ENCODE measurements around the gene TSPAN2. TPM values are rescaled to one million over a fixed set of nuclear protein-coding genes. Genes with fewer than 3 reads are reported as not detected.

TSPAN2 gene
- total RNA-seq, 2 donors from 2014 or later = 11.1 to 17.4 TPM

DNA sequence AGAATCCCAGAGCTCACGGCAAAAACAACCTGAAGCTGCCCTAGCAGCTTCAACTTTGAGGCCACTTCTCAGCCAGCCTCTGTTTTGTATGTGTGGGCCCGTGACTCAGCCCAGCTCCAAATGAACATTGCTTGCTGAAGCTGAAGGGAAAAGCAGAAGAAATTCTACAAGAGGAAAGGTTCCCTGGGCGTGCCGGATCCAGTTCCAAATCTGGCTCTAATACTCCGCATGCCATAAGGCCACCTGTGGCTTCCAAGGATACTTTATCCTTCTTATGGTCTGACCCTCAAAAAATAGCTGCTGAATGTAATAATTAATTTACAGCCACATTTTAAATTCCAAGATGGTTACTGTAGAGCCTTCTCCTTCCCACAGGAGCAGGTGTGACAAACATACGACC, 24.3 kb downstream of the TSPAN2 start:
- H3K27me3 ChIP-seq = no peaks in the 10 kb centered on the region
- DNase-seq (ENCODE audit: low spot score) = no peak
- TF ChIP-seq, protein P1, sequence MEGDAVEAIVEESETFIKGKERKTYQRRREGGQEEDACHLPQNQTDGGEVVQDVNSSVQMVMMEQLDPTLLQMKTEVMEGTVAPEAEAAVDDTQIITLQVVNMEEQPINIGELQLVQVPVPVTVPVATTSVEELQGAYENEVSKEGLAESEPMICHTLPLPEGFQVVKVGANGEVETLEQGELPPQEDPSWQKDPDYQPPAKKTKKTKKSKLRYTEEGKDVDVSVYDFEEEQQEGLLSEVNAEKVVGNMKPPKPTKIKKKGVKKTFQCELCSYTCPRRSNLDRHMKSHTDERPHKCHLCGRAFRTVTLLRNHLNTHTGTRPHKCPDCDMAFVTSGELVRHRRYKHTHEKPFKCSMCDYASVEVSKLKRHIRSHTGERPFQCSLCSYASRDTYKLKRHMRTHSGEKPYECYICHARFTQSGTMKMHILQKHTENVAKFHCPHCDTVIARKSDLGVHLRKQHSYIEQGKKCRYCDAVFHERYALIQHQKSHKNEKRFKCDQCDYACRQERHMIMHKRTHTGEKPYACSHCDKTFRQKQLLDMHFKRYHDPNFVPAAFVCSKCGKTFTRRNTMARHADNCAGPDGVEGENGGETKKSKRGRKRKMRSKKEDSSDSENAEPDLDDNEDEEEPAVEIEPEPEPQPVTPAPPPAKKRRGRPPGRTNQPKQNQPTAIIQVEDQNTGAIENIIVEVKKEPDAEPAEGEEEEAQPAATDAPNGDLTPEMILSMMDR (IDR thresholded peaks at IDR 0.05) = no peak
- peaks cover 0 to 51% of the 10 kb centered on the region in 2 donors for H3K4me1 ChIP-seq
- no peak overlapping the region for H3K27ac ChIP-seq
- no peaks in the 10 kb centered on the region for H3K9me3 ChIP-seq
- no peak overlapping the region for H3K4me3 ChIP-seq
- H3K36me3 ChIP-seq = no peaks in the 10 kb centered on the region

DNA sequence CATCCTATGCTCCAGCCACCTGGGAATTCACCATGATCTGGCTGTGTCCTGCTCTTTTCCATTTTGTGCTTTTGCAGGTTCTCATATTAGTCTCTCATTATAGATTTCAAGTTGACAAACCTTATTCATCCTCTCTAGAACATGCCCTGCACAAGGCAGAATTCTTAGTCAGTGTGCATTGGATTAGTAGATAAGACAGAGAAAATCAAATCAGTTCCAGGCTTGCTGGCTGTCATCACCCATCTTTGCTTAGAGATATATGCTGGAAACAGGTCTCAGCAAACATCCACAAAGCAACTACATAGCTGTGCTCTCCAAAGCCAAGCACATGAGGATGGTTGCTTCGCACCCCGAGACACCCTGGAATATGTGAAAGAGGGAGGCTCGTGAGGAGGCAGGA, 24.8 kb downstream of the TSPAN2 start:
- Histone ChIP-seq H3K27ac (no peak overlapping the region), H3K27me3 (no peaks in the 10 kb centered on the region), H3K4me1 (peaks cover 0 to 47% of the 10 kb centered on the region in 2 donors), H3K9me3 (no peaks in the 10 kb centered on the region), H3K36me3 (no peaks in the 10 kb centered on the region), H3K4me3 (no peak overlapping the region)
- TF ChIP-seq, protein P1 (IDR thresholded peaks at IDR 0.05) = no peak
- no peak for DNase-seq (ENCODE audit: low spot score)

DNA sequence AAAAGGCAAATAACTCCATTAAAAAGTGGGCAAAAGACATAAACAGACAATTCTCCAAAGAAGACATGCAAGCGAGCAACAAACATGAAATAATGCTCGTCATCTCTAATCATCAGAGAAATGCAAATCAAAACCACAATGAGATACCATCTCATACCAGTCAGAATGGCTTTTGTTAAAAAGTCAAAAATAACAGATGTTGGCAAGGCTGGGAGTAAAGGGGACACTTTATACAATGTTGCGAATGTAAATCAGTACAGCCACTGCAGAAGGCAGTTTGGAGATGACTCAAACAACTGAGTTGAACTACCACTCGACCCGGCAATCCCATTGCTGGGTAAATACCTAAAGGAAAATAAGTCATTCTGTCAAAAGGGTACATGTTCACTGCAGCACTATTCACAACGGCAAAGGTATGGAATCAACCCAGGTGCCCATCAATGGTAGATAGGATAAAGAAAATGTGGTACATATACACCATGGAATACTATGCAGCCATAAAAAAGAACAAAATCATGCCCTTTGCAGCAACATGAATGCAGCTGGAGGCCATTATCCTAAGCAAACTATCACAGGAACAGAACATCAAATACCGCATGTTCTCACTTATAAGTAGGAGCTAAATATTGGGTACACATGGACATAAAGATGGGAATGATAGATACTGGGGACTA, 25.9 kb downstream of the TSPAN2 start:
- TF ChIP-seq, protein P1 (IDR thresholded peaks at IDR 0.05) = no peak

DNA sequence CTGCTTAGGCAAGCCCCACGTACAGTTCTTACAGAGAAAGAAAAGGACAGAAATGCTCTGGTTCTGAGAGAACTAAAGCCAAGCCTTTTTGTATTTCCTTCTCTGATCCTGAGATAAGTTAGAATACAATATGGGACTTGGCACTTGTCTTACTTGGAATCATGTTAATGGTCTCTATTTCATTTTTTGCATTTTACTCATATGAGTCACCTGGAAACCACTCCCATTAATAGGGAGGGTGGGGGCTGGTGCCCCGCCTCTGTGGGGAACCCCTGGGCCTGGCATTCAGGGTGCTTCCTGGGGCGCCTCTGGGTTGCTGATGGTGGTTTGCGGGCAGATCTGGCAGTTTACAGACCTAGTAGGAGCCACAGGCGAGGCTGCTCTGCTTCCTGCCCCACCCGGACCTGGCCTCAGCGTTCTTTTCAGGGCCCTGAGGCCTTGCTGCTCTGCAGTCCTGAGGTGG, 26.7 kb downstream of the TSPAN2 start:
- DNase-seq (ENCODE audit: low spot score) = no peak
- H3K9me3 ChIP-seq = no peaks in the 10 kb centered on the region
- no peaks in the 10 kb centered on the region for H3K27me3 ChIP-seq
- H3K4me1 ChIP-seq = peaks cover 0 to 29% of the 10 kb centered on the region in 2 donors
- H3K27ac ChIP-seq = peak overlapping the region; percentile 20 to 43
- H3K36me3 ChIP-seq = peaks cover 12% of the 10 kb centered on the region
- TF ChIP-seq, protein P1 (IDR thresholded peaks at IDR 0.05) = no peak
- H3K4me3 ChIP-seq = no peak overlapping the region

More for the DNA sequence above, 25.9 kb downstream of the TSPAN2 start:
- Histone ChIP-seq H3K27me3 (no peaks in the 10 kb centered on the region), H3K36me3 (peaks cover 4% of the 10 kb centered on the region), H3K27ac (no peak overlapping the region), H3K4me1 (peaks cover 0 to 36% of the 10 kb centered on the region in 2 donors), H3K4me3 (no peak overlapping the region), H3K9me3 (no peaks in the 10 kb centered on the region)
- DNase-seq (ENCODE audit: low spot score) = no peak

DNA sequence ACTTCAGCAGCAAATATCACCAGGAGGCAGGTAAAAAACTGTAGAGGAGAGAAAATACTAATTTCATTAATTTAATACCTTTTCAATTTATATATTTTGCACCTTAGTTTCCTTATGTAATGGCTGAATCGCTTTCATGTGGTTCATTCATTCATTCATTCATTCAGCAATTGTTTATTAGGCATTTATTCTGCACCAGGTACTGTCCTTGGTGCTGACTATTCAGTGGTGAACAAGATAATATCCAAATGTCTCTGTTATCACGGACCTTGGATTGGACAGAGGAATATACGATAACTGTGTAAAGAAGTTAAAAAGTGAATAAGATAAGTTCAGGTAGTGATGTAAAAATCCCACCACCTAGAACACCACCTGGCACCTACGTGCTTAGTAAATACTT, 28.8 kb downstream of the TSPAN2 start:
- Histone ChIP-seq H3K4me1 (peaks cover 0 to 25% of the 10 kb centered on the region in 2 donors), H3K27me3 (no peaks in the 10 kb centered on the region), H3K9me3 (no peaks in the 10 kb centered on the region), H3K4me3 (no peak overlapping the region), H3K36me3 (peaks cover 14% of the 10 kb centered on the region), H3K27ac (no peak overlapping the region)
- DNase-seq (ENCODE audit: low spot score) = no peak
- TF ChIP-seq, protein P1 (IDR thresholded peaks at IDR 0.05) = no peak

DNA sequence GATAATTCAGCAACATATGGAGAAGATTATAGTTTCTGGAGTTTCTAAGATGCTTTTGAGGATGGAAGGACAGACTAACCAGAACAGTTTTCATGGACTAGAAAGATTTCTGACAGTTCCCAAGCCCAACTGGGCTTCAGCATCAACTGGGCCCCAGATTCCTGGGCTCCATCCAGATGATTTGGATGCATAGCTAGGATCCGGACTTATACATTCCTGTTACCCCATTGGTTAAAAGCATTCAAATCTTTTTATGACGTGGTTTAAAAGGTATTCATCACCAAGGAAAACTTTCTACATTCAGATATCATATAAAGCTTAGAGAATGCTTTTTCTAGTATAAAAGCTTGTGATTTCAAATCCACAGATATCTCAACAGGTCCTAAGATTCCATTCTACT, 30.0 kb downstream of the TSPAN2 start:
- no peak for DNase-seq (ENCODE audit: low spot score)
- Histone ChIP-seq H3K4me1 (peaks cover 0 to 17% of the 10 kb centered on the region in 2 donors), H3K27ac (no peak overlapping the region), H3K36me3 (peaks cover 14% of the 10 kb centered on the region), H3K27me3 (no peaks in the 10 kb centered on the region), H3K9me3 (no peaks in the 10 kb centered on the region), H3K4me3 (no peak overlapping the region)
- TF ChIP-seq, protein P1 (IDR thresholded peaks at IDR 0.05) = no peak
